ENCODE measurements around the gene DPM3. TPM values are rescaled to one million over a fixed set of nuclear protein-coding genes. Genes with fewer than 3 reads are reported as not detected.

DPM3 gene
- total and polyA plus RNA-seq, 2 of the 13 experiments (the other 11 are each of a cell fraction or from before 2014, with no cell fraction given) = 23.2 to 53.4 TPM

- TF ChIP-seq ZFP37 (CRISPR knock-in tag; IDR thresholded peaks at IDR 0.05; ENCODE audit: borderline replicate concordance) (0 out of 2 replicates have a peak, but pooled peaks have one; percentile 38), ZFYVE20 (CRISPR knock-in tag; IDR thresholded peaks at IDR 0.05; ENCODE audit: borderline replicate concordance, low read depth) (0 out of 2 replicates have a peak, but pooled peaks have one; percentile 46), TEAD2 (CRISPR knock-in tag; IDR thresholded peaks at IDR 0.05) (0 out of 2 replicates have a peak, but pooled peaks have one; percentile 34), GLI4 (CRISPR knock-in tag; IDR thresholded peaks at IDR 0.05; ENCODE audit: borderline replicate concordance) (no peak), ZNF329 (CRISPR knock-in tag; IDR thresholded peaks at IDR 0.05; ENCODE audit: low read depth) (no peak), NFKBIZ (CRISPR knock-in tag; IDR thresholded peaks at IDR 0.05) (0 out of 2 replicates have a peak, but pooled peaks have one; percentile 41), NONO (IDR thresholded peaks at IDR 0.05) (no peak), NONO (CRISPR knock-in tag; conservative IDR thresholded peaks at IDR 0.05) (peak; percentile 92), POGZ (CRISPR knock-in tag; IDR thresholded peaks at IDR 0.05) (peak; percentile 89), ETV5 (CRISPR knock-in tag; IDR thresholded peaks at IDR 0.05; ENCODE audit: borderline replicate concordance) (peak; percentile 76), MZF1 (CRISPR knock-in tag; IDR thresholded peaks at IDR 0.05; ENCODE audit: borderline replicate concordance) (no peak), GATAD2A (CRISPR knock-in tag; IDR thresholded peaks at IDR 0.05) (peak; percentile 80), FUBP1 (CRISPR knock-in tag; IDR thresholded peaks at IDR 0.05; ENCODE audit: borderline replicate concordance) (no peak), ZNF570 (CRISPR knock-in tag; IDR thresholded peaks at IDR 0.05; ENCODE audit: borderline replicate concordance) (no peak), PBX2 (CRISPR knock-in tag; IDR thresholded peaks at IDR 0.05) (no peak), ZNF691 (CRISPR knock-in tag; IDR thresholded peaks at IDR 0.05; ENCODE audit: borderline replicate concordance, low read depth) (no peak; the same call in 1 of the 2 replicates), JUND (CRISPR knock-in tag; IDR thresholded peaks at IDR 0.05) (0 out of 2 replicates have a peak, but pooled peaks have one; percentile 21), CEBPZ (IDR thresholded peaks at IDR 0.05; ENCODE audit: low read length) (no peak), NCOA5 (CRISPR knock-in tag; IDR thresholded peaks at IDR 0.05) (no peak), NFIC (IDR thresholded peaks at IDR 0.05; ENCODE audit: low read length) (no peak), PAF1 (CRISPR knock-in tag; IDR thresholded peaks at IDR 0.05) (no peak), MTF2 (CRISPR knock-in tag; IDR thresholded peaks at IDR 0.05; ENCODE audit: borderline replicate concordance) (0 out of 2 replicates have a peak, but pooled peaks have one; percentile 23), MYNN (CRISPR knock-in tag; IDR thresholded peaks at IDR 0.05; ENCODE audit: low read depth) (no peak)
These were observed 32.6 kb upstream of the DPM3 start, which contains the start of gene KRTCAP2 (continued) for GRCh38 chr1:155172732-155173477.
